ENCODE measurements around the gene SLITRK3.

The SLITRK3 gene, protein sequence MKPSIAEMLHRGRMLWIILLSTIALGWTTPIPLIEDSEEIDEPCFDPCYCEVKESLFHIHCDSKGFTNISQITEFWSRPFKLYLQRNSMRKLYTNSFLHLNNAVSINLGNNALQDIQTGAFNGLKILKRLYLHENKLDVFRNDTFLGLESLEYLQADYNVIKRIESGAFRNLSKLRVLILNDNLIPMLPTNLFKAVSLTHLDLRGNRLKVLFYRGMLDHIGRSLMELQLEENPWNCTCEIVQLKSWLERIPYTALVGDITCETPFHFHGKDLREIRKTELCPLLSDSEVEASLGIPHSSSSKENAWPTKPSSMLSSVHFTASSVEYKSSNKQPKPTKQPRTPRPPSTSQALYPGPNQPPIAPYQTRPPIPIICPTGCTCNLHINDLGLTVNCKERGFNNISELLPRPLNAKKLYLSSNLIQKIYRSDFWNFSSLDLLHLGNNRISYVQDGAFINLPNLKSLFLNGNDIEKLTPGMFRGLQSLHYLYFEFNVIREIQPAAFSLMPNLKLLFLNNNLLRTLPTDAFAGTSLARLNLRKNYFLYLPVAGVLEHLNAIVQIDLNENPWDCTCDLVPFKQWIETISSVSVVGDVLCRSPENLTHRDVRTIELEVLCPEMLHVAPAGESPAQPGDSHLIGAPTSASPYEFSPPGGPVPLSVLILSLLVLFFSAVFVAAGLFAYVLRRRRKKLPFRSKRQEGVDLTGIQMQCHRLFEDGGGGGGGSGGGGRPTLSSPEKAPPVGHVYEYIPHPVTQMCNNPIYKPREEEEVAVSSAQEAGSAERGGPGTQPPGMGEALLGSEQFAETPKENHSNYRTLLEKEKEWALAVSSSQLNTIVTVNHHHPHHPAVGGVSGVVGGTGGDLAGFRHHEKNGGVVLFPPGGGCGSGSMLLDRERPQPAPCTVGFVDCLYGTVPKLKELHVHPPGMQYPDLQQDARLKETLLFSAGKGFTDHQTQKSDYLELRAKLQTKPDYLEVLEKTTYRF

DNA sequence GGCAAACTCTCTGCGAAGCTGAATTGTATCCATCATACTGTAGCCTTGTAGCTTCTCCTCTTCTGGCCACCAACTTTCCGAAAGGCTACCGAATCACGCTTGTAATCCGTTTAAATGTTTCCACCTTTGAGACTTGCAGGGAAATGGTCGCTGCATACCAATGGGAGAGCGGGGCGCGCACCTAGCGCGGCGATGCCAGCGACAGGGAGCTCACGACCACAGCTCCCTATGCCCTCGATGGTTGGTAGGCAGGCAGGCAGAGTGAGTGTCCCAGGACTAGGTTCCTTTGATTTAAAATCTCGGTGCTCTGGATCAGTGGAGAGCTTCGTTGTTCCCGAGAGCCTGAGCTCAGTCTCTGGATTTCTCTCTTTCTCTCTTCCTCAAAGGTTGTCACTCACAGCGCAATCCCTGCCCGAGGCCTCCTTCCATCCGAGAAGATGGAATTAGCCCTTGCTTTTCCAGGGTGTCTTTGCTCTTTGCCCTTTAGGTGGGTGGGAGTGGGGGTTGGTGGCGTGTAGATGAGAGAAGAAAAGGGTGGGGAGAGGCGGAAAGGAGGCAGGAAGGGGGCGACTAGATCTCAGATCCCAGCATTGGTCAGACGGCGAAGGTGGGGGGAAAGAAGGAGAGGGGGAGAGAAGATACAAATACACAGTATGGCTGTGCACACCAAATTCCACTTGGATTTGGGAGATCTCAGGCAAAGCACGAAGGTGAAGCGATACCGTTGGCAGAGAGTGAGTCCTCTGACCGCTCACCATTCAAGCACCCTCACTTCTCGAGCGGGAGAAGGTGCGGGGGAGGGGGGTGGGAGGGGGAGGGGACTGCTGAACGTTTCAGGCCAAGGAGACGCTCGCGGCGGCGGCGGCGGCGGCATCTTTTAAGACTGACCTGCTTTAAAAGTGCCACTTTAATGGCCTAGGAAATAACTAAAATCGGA is at the start of gene SLITRK3:
SLITRK3 (minus strand) TSS at position 745 of the 937 bp plus-strand sequence. CDS start 5,554 bp downstream, outside the sequence.
- DNase-seq (ENCODE audit: extremely low read depth in 1 of 2, low read depth in 1 of 2) = no peak

DNA sequence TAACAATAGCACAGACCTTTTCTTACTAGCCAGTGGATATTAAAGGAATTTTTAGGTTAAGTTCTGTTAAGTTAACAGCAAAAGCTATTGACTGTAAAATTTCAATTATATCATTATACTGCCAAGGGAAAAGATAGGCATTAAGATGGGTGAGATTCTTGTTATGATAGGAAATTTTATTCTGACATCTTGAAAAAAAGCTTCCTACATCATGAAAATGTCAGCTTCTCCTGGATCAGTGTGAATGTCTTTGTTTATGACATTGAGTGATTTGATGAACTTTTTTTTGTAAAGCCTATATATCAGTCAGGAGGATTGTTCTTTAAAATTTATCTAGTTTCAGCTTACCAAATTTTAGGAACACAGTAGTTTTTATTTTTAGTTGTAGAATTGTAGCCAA is 47.4 kb upstream of the SLITRK3 start:
- no peak for DNase-seq (ENCODE audit: extremely low read depth in 1 of 2, low read depth in 1 of 2)

DNA sequence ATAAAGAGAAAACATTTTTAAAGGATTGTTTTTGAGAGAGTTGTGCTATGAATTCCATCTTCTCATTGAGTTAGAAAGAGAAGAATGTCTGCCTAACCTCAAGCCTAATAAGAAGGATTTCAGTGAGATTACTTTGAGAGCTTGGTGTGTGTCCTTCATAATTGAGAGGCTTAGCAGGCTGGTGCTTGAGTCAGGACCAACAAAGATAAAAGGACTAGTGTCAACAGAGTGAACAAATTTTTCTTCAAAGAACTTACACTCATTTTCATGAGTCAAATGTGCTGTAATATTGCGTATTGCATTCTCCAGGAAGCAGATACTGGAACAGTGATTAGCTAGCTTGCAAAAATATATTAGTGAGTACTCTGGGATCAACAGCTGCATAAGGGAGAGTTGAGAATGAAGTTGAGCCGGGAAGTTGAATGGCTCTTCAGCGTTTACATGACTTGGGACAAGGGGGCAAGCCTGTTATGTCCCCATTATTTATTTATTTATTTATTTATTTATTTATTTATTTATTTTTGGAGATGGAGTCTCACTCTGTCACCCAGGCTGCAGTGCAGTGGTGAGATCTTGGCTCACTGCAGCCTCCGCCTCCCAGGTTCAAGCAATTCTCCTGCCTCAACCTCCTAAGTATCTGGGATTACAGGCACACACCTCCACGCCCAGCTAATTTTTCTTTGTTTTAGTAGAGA is 37.5 kb upstream of the SLITRK3 start:
- DNase-seq (ENCODE audit: extremely low read depth in 1 of 2, low read depth in 1 of 2) = no peak

DNA sequence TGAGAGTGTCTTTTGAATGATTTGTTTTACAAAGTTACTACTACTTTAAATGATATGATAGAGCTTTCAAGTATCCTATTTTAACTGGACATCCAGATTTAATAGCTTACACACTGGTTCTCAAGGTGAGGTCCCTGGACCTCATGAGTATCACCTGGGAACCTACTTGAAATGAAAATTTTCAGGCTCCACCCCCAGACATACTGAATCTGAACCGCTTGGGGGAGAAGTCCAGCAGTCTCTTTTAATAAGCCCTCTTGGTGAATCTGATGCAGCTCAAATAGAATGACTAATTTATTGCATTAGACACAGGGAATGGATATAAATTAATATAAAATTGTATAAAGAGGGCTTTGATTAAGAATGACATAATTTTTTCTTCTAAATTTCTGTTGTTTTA is 29.4 kb upstream of the SLITRK3 start:
- DNase-seq (ENCODE audit: extremely low read depth in 1 of 2, low read depth in 1 of 2) = no peak

DNA sequence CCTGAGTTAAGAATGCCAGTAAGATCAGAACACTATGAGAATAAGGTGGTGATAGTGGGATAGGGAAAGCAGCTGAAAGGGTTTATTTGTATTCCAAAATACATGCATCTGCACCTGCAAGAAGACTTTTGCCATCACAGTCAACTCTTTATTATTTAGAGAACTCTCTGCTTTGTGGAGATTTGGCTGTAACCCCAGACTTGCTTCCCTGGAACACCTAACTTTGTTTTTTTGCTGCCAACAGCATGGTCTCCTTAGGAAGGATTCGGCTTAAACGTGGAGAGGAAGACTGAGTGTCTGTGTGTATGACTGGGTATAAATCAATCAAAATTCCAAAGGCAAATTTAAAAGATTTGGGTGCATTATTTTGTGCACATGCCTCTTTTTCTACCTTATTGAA is 21.6 kb upstream of the SLITRK3 start:
- DNase-seq (ENCODE audit: extremely low read depth in 1 of 2, low read depth in 1 of 2) = no peak

DNA sequence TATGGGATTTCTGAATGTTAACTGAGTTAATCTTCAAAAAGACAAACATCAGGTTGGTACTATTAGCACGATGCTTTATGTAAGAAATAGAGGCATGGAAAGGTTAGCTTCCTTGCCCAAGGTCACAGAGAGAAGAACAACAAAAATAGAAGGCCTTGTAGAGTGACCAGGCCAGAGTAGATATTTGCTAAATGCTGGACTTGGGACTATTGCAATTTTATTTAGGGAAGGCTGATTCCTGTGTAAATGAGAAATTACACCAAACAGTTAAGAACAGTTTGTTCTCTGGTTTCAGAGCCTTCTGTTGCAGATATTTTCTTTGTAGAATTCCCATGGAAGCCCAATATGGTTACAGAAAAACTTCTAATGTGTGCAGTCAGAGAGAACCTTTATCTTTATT is 16.4 kb upstream of the SLITRK3 start:
- DNase-seq (ENCODE audit: extremely low read depth in 1 of 2, low read depth in 1 of 2) = no peak

DNA sequence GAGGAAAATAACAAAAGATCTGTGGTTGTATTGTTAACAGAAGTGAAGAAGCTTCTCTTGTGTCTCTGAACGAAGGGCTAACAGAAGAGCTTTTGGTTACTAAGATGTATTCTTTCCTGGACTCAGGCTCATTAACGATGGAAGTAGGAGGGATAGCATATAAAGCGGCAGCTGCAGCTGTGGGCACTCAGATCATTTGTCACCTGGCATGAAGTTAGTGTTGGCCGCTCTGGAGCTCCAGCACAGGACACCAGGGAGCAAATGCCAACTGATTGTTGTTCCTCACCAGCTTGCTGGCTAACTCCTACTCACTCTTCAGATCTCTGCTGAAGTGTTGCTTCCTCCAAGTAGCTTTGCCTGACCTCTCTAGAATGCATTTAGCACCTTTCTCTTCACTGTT is 15.5 kb upstream of the SLITRK3 start:
- DNase-seq (ENCODE audit: extremely low read depth in 1 of 2, low read depth in 1 of 2) = no peak

DNA sequence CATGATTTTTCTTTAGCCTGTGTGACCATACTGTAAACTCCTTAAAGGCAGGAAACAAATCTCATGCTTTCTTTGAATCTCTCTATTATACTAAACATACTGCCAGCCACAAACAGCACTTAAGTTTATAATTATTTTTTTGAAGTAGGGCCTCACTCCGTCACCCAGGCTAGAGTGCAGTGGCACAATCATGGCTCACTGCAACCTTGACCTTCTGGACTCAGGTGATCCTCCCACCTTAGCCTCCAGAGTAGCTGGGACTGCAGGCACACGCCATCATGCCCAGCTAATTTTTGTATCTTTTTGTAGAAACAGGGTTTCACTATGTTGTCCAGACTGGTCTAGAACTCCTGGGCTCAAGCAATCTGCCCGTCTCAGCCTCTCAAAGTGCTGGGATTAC is 14.5 kb upstream of the SLITRK3 start:
- DNase-seq (ENCODE audit: extremely low read depth in 1 of 2, low read depth in 1 of 2) = no peak

DNA sequence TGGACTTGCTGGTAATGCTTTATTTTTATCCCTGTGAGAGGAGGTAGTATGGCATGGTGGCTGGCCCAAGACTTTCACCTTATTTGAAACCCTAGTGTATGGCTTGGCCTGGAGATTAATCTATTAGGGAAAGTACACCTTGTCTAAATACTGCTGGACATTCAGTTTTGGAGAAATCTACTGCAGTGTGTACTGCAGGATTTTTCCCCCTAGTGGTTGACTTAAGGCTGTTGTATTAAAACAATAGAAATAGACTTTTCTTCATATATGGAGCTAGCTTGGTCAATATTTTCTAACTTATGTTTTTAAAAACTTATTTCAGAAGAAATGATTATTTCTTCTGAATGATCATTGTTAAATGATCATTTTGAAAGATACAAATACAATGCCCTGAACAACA is 13.9 kb upstream of the SLITRK3 start:
- no peak for DNase-seq (ENCODE audit: extremely low read depth in 1 of 2, low read depth in 1 of 2)

DNA sequence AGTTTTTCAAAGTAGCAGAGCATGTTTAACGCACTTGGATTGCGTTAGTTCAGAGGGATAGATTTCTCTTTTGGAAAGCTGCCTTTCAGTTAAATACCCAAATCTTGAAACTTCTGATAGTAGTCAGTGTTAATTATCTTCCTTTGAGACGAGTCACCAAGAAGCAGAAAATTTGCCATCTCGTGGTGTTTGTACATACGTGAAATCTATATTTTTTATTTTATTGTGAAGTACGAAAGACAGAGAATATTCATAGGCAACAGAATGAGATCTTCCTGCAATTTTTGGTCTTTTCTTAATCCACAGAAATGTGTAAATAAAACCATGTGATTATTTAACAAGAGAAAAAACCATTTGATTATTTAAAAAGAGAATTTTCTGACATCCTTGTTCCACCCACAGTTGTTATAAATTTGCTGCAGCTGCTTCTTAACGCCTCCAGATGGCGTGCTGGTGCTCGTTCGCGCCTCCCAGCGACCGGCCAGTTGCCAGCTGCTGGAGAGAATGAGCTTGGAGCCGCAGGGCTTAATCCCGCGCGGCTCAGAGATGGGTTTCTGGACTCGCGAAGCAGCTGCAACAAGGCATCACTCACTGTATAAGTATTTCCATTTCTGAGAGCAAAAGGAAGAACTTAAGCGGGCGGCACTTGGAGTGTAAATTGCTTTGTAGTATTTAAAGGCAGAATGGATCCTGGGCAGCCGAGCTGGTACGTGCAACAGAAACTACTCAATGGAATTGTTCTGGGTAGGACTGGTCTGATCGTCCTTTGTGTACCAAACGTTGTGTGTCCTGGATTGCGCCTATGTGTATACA is 10.5 kb upstream of the SLITRK3 start:
- peak in 1 of 2 donors; percentile 2 for DNase-seq (ENCODE audit: extremely low read depth in 1 of 2, low read depth in 1 of 2)

DNA sequence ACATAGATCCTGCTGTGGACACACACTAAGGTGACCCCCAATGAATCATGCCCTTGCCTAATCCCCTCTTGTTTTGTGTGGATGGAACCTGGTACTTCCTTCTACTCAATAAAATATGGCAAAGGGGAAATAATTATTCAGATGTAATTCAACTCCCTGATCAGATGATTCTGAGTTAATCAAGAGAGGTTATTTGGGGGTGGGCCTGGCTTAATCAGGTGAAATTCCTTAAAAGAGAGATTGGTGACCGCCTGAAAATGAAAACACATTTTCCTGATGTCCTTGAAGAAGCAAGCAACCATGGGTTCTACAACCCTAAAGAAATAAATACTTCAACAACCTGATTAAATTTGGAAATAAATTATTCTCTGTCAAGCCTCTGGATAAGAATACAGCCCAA is 8.3 kb upstream of the SLITRK3 start:
- no peak for DNase-seq (ENCODE audit: extremely low read depth in 1 of 2, low read depth in 1 of 2)

DNA sequence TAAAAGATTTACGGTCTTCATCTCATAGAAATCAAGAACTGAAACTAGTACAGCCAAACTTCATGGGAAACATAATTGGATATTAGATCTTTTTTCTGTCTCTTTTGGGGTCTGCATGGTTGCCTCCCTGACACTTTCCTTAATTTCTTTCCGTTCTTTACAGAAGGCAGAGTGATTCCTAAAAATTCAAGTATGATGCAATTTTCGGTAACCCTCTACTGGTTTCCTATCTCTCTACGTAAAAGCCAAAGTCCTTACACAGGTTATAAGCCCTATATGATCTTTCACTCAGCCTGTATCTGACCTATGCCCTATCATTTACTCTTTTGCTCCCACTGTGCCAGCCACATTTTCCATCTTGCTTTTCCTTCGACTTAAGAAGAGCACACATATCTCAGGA is 6.8 kb upstream of the SLITRK3 start:
- DNase-seq (ENCODE audit: extremely low read depth in 1 of 2, low read depth in 1 of 2) = no peak

DNA sequence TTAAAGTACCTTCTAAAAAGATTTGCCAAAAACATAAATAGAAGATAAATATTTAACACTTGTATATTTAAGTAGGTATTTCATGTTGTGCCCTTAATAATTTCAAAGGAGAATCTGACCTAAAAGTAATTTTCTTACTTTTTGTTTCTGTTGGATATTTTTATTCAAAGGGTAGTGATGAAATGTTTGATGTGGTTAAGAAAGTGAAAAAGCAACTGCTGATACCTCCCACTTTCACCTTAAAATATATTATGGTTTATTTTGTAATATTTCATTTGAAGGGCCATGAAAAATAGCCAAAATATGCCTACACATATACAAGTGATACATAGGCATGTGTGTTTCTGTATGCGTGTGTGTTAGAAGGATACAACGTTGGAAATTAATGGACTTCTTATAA is 5.8 kb upstream of the SLITRK3 start:
- DNase-seq (ENCODE audit: extremely low read depth in 1 of 2, low read depth in 1 of 2) = no peak

DNA sequence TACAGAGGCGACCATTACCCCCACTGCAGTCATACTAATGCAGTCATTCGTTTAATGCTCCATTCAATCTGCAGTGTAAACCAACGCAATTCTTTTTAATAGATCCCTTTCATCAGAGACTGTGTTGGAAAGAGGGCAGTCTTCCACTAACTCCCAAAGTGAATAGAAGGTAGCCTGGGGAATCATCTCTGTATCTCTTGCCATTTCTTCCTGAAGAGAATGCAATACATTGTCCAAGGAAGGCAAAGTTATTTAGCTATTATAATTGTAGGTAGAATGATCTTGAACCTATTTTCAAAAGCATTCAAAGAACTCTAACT is 1.3 kb upstream of the SLITRK3 start:
- no peak for DNase-seq (ENCODE audit: extremely low read depth in 1 of 2, low read depth in 1 of 2)

DNA sequence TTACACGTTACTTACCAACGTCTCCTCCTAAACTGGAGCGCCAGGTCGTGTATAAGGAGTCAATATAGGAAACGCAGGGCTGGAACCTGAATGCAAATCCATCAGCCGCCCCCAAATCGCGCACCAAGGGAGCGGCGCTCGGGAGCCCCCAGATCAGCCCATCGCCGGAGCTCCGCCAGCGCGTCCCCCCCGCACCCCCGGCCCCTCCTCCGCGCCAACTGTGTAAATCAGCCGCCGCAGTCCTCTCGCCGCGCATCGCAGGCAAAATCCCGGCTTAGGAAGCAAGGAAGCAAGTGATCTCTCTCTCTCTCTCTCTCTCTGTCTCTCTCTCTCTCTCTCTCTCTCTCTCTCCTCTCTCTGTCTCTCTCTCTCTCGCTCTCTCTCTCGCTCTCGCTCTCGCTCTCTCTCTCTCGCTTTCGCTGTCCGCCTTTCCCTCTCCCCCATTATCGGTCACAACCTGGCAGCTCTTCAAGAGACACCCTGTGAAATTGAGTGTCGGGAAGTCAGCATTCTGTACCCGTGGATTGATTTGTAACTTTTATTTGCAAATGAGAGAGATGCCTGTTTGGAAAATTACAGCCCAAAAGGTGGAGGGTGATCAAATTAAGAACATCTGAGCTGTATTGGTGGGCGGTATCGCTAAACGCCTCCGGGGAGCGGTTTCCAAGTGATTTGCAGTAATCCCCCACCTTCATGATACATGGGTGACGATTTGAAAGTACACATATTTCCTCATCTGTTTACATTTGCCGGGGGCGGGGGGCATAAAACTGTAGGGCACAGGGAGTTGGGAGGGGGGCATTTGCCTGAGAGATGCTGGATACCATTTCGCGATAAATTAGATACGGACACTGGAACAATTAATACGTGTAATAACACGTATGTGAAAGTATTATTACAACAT is 645 bp upstream of the SLITRK3 start:
- no peak for DNase-seq (ENCODE audit: extremely low read depth in 1 of 2, low read depth in 1 of 2)

DNA sequence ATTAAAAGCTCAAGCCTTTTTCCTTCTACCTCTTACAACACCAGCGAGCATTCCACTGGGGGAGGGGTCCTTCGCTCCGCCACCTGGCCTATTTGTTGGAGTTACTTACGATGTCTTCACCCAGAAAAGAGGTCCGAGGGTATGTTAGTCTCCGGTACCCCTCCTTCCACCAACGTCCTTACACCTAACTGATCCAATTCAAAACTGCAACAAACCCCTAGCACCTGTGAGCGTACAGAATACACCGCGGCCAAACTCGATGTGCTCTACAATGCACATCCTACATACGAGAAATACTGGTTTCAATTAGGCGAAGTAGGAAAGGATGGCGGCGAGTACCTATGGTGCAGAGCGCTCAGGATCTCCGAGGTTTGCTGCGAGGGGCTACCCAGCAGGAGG is 944 bp downstream of the SLITRK3 start:
- DNase-seq (ENCODE audit: extremely low read depth in 1 of 2, low read depth in 1 of 2) = no peak

DNA sequence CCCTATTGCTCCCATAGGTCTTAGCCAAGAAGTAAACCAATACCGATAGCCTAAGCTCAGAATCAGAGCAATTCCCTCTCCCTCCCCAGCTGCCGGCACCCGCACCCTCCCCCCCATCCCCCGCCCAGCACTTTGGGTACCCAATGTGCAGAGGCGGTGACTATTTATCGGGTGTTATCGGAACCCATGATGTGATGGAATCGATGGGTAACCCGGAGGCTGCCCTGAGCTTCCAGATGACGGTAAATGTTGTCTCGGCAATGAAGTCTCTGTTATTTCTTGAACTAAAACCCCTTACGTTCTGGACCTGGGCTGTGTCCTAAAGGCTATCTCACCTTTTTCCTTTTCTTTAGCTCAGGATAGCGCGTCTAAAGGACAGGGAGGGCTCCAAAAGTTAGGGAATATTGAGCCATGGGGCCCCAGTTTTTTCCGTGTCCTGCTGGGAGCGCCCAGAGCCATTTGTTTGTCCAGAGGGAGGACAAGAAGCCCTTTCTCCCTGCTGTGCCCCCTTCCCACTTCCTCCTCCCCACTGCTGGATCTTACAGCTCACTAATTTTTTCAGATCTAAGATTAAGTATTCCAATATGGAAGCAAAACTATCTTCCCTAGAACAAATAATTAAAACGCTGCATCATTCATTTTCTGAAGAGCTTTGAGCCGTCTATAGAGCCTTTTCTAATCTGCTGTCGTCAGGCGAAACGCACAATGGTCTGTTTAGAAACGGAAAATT is 1.5 kb downstream of the SLITRK3 start:
- no peak for DNase-seq (ENCODE audit: extremely low read depth in 1 of 2, low read depth in 1 of 2)

Data from stimulated activated CD8-positive, alpha-beta memory T cell treated with anti-CD3 and anti-CD28 coated beads, Interleukin-7, amount 100 ng/mL, for 48 hours (primary cell).